Activated CD8-positive, alpha-beta memory T cell treated with anti-CD3 and anti-CD28 coated beads, Interleukin-2, amount 10 ng/mL, durations not matched to agents 7 days and 5 days (primary cell): ENCODE measurements around the gene CIDEC. TPM values are rescaled to one million over a fixed set of nuclear protein-coding genes. Genes with fewer than 3 reads are reported as not detected.
"Not testable (repeated sequence)": the region's sequence is repeated elsewhere in the genome, so short reads cannot be mapped to it uniquely, and the experiment has no call there.

Source experiments
- ATAC-seq: fragments of 150-1000 bp; cut with Tn5 transposase; one replicate; pipeline ENCODE4 v1.10.0; 2021; ENCODE audit warnings: moderate library complexity
- CTCF ChIA-PET: fragments of 350-600 bp; sonication (Branson Sonifier 250); formaldehyde crosslinking; loops from one replicate; lab custom pipeline; 2021; ENCODE audit warnings: antibody characterized with exemption; lab: Charles Lee
- DNase-seq: peaks from one replicate; pipeline ENCODE4 v3.0.0-alpha.2; 2020
- H3K27ac Mint-ChIP-seq: one replicate; pipeline ENCODE4 v1.8.0; 2021; ENCODE audit warnings: mild to moderate bottlenecking, mixed read lengths
- H3K27me3 Mint-ChIP-seq: one replicate; pipeline ENCODE4 v1.8.0; 2021; ENCODE audit warnings: mixed read lengths
- H3K36me3 Mint-ChIP-seq: one replicate; pipeline ENCODE4 v1.8.0; 2021; ENCODE audit warnings: mild to moderate bottlenecking, mixed read lengths
- H3K4me1 Mint-ChIP-seq: one replicate; pipeline ENCODE4 v1.8.0; 2021; ENCODE audit warnings: mixed read lengths
- H3K4me3 Mint-ChIP-seq: one replicate; pipeline ENCODE4 v1.8.0; 2021; ENCODE audit warnings: mild to moderate bottlenecking, moderate library complexity, mixed read lengths
- H3K9me3 Mint-ChIP-seq: one replicate; pipeline ENCODE4 v1.8.0; 2022; ENCODE audit warnings: low read depth, mixed read lengths
- total RNA-seq, 2 experiments: library from RNA; stranded (reverse); gene quantifications; one replicate each; pipeline ENCODE4 v1.2.3, GENCODE V29; 2021

The CIDEC gene
- total RNA-seq, 2 experiments from 2014 or later = not detected

GRCh38 chr3:9883706-9884554 is 3.9 kb upstream of the CIDEC start:
- H3K27me3 Mint-ChIP-seq = no peaks in the 10 kb centered on the region
- H3K9me3 Mint-ChIP-seq = no peaks in the 10 kb centered on the region
- no peaks in the 10 kb centered on the region for H3K4me1 Mint-ChIP-seq
- no peaks in the 10 kb centered on the region for H3K36me3 Mint-ChIP-seq
- H3K27ac Mint-ChIP-seq = no peak overlapping the region
- DNase-seq = no peak
- ATAC-seq = no peak
- no peak overlapping the region for H3K4me3 Mint-ChIP-seq
- CTCF ChIA-PET = interaction anchor here (0.7 to 1.5 kb wide), 4 partner anchors 10 to 77 kb away, joined by 3 read pairs; no protein-coding TSS in a partner anchor

DNA sequence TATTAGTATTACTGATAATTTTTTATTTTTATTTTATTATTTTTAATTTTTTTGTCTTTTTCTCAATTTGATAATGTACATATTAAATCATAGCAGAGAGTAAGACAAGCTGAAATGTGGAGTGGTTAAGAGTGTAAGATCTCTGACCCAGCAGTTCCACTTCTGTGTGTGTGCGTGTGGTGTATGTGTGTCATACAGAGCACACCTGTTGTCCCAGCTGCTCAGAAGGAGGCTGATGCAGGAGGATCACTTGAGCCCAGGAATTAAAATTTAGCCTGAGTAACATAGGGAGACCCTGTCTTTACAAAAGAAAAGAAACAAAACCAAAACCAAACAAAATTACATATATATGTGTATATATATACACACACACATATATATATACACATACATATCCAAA is 1.4 kb upstream of the CIDEC start:
- CTCF ChIA-PET = no interaction called here
- H3K27ac Mint-ChIP-seq = no peak overlapping the region
- DNase-seq (no peak), ATAC-seq (no peak)
- no peaks in the 10 kb centered on the region for H3K9me3 Mint-ChIP-seq
- no peaks in the 10 kb centered on the region for H3K4me1 Mint-ChIP-seq
- H3K36me3 Mint-ChIP-seq = no peaks in the 10 kb centered on the region
- no peak overlapping the region for H3K4me3 Mint-ChIP-seq
- H3K27me3 Mint-ChIP-seq = no peaks in the 10 kb centered on the region

GRCh38 chr3:9878700-9879099 is 1.4 kb downstream of the CIDEC start:
- H3K36me3 Mint-ChIP-seq = no peaks in the 10 kb centered on the region
- H3K4me3 Mint-ChIP-seq = no peak overlapping the region
- ATAC-seq = no peak
- CTCF ChIA-PET = interaction anchor here (0.9 to 1.8 kb wide), 2 partner anchors 54 to 68 kb away, joined by 4 to 5 read pairs; no protein-coding TSS in a partner anchor
- H3K27ac Mint-ChIP-seq = no peak overlapping the region
- no peaks in the 10 kb centered on the region for H3K9me3 Mint-ChIP-seq
- H3K27me3 Mint-ChIP-seq = peaks cover 6% of the 10 kb centered on the region
- H3K4me1 Mint-ChIP-seq = no peaks in the 10 kb centered on the region
- DNase-seq = no peak

- Mint-ChIP-seq H3K4me1 (no peaks in the 10 kb centered on the region), H3K4me3 (no peak overlapping the region), H3K36me3 (no peaks in the 10 kb centered on the region), H3K27ac (no peak overlapping the region), H3K9me3 (no peaks in the 10 kb centered on the region), H3K27me3 (peaks cover 6% of the 10 kb centered on the region)
- no peak for ATAC-seq
- DNase-seq = no peak
- CTCF ChIA-PET = interaction anchor here (0.6 kb wide), 1 partner anchor 8 kb away, joined by 3 read pairs; no protein-coding TSS in a partner anchor
These were observed 3.1 kb downstream of the CIDEC start for GRCh38 chr3:9876991-9877390.

GRCh38 chr3:9876255-9876654 is 3.8 kb downstream of the CIDEC start:
- CTCF ChIA-PET = interaction anchor here (0.6 to 1.3 kb wide), 2 partner anchors 9 to 58 kb away, joined by 3 read pairs; no protein-coding TSS in a partner anchor
- not testable (repeated sequence) for H3K36me3 Mint-ChIP-seq, ATAC-seq, H3K4me3 Mint-ChIP-seq, H3K4me1 Mint-ChIP-seq, H3K27me3 Mint-ChIP-seq, H3K9me3 Mint-ChIP-seq, DNase-seq, H3K27ac Mint-ChIP-seq

DNA sequence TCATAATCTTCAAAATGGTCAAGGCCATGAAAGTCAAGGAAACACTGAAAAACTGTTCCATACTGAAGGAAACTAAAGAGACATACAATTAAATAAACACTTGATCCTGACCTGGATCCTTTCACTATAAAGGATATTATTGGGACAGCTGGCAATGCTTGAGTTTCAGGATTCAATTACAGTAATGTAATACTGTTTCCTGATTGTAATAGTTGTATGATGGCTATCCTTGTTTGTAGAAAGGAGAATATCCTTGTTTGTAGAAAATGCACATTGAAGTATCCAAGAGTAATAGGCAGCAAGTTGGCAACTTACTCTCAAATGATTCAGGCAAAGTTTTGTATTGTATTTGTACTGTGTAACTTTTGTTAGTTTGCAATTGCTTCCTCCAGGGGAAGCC is 4.6 kb downstream of the CIDEC start:
- Mint-ChIP-seq H3K4me1 (no peaks in the 10 kb centered on the region), H3K36me3 (no peaks in the 10 kb centered on the region), H3K9me3 (no peaks in the 10 kb centered on the region), H3K27me3 (peaks cover 6% of the 10 kb centered on the region), H3K27ac (no peak overlapping the region), H3K4me3 (no peak overlapping the region)
- DNase-seq = no peak
- no peak for ATAC-seq
- CTCF ChIA-PET = interaction anchor here (1.3 kb wide), 1 partner anchor 59 kb away, joined by 3 read pairs; no protein-coding TSS in a partner anchor

GRCh38 chr3:9872067-9872466 is 8.0 kb downstream of the CIDEC start:
- H3K4me1 Mint-ChIP-seq, H3K4me3 Mint-ChIP-seq, H3K36me3 Mint-ChIP-seq, CTCF ChIA-PET, H3K27me3 Mint-ChIP-seq, DNase-seq, H3K27ac Mint-ChIP-seq, H3K9me3 Mint-ChIP-seq, ATAC-seq: not testable (repeated sequence)

DNA sequence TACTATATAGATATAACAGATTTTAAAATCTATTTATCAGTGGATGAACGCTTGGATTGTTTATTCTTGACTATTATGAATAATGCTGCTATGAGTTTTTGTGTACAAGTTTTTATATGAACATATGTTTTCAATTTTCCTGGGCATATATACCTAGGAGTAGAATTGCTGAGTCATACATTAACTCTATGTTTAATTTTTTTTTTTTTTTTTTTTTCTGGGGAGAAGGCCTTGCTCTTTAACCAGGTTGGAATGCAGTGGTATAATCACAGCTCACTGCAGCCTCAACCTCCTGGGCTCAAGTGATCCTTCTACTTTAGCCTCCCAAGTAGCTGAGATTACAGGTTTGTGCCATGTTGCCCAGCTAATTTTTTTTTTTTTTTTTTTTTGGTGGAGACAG is 9.1 kb downstream of the CIDEC start:
- Mint-ChIP-seq H3K9me3 (no peaks in the 10 kb centered on the region), H3K36me3 (no peaks in the 10 kb centered on the region), H3K4me3 (no peak overlapping the region), H3K27ac (no peak overlapping the region), H3K27me3 (peaks cover 3% of the 10 kb centered on the region), H3K4me1 (no peaks in the 10 kb centered on the region)
- DNase-seq = no peak
- CTCF ChIA-PET = no interaction called here
- no peak for ATAC-seq

GRCh38 chr3:9869955-9870354 is 10.1 kb downstream of the CIDEC start:
- CTCF ChIA-PET = no interaction called here
- ATAC-seq = no peak
- H3K27me3 Mint-ChIP-seq = no peaks in the 10 kb centered on the region

DNA sequence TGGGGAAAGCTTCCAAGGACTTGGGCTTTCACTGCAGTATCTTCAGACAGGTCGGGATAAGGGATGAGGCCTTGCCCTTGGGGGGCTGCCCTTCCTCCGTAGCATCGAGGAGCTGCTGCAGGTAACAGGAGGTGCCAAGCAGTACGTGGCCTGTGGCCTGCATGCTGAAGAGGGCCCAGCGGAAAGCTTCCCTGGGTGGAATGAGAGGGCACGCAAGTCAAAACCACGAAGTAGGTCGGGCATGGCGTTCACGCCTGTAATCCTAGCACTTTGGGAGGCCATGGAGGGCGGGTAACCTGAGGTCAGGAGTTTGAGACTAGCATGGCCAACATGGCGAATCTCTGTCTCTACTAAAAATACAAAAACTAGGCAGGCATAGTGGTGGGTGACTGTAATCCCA is 12.9 kb downstream of the CIDEC start:
- Mint-ChIP-seq H3K36me3 (no peaks in the 10 kb centered on the region), H3K9me3 (no peaks in the 10 kb centered on the region), H3K27me3 (peaks cover 6% of the 10 kb centered on the region), H3K4me3 (no peak overlapping the region), H3K4me1 (peaks cover 1% of the 10 kb centered on the region), H3K27ac (no peak overlapping the region)
- DNase-seq = no peak
- CTCF ChIA-PET = no interaction called here
- ATAC-seq = no peak

More at GRCh38 chr3:9869955-9870354, 10.1 kb downstream of the CIDEC start:
- H3K27ac Mint-ChIP-seq = no peak overlapping the region
- no peaks in the 10 kb centered on the region for H3K9me3 Mint-ChIP-seq
- no peak for DNase-seq
- H3K4me1 Mint-ChIP-seq = no peaks in the 10 kb centered on the region
- H3K4me3 Mint-ChIP-seq = no peak overlapping the region
- no peaks in the 10 kb centered on the region for H3K36me3 Mint-ChIP-seq

GRCh38 chr3:9866639-9867038 is 13.4 kb downstream of the CIDEC start:
- peaks cover 10% of the 10 kb centered on the region for H3K27me3 Mint-ChIP-seq
- no peaks in the 10 kb centered on the region for H3K9me3 Mint-ChIP-seq
- no peak overlapping the region for H3K27ac Mint-ChIP-seq
- no peak overlapping the region for H3K4me3 Mint-ChIP-seq
- H3K36me3 Mint-ChIP-seq = no peaks in the 10 kb centered on the region
- ATAC-seq (no peak), DNase-seq (no peak)
- H3K4me1 Mint-ChIP-seq = peaks cover 1% of the 10 kb centered on the region
- CTCF ChIA-PET = no interaction called here

GRCh38 chr3:9865125-9865637 is 14.9 kb downstream of the CIDEC start:
- DNase-seq, H3K4me3 Mint-ChIP-seq, H3K9me3 Mint-ChIP-seq, H3K36me3 Mint-ChIP-seq, CTCF ChIA-PET, H3K27ac Mint-ChIP-seq, ATAC-seq, H3K4me1 Mint-ChIP-seq: not testable (repeated sequence)
- H3K27me3 Mint-ChIP-seq = peaks cover 10% of the 10 kb centered on the region

DNA sequence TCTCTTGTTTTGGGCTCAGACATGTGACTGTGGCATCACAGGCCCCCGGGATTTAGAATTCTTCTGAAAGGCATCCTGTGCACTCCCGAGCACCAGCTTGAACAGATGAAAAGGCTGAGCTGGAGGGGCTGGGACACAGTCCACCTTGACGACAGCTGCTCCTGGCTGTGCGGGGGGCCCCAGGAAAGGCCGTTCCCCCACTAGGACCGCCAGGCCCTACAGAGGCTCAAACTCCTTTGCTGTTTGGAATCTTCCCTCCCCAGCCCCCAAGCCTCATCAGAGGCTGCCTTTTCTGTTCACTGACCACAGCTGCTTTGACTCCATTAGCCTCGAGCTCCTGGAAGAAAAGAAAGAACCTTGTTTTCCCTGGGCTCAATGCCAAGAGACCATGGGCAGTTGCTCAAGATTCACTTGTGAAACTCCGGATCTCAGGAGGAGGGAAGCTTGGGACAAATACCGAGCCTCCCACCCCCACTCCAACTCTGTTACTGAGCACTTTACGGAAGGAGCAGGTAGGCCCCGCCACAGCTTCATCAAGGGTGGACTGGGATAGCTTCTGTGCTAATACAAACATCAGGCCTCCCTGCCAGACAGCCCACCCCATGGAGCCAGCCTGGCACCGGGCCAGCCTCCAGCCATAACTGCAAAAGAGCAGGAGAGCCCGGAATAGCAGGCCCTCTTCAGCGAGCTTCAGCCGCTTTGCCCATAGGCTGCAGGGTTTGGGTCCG is 15.7 kb downstream of the CIDEC start:
- ATAC-seq = no peak
- Mint-ChIP-seq H3K4me1 (peaks cover 1% of the 10 kb centered on the region), H3K9me3 (no peaks in the 10 kb centered on the region), H3K27ac (no peak overlapping the region), H3K27me3 (peaks cover 10% of the 10 kb centered on the region), H3K4me3 (no peak overlapping the region), H3K36me3 (no peaks in the 10 kb centered on the region)
- CTCF ChIA-PET = no interaction called here
- no peak for DNase-seq
